Heart right ventricle (tissue), 16 donors: ENCODE data around the gene PCDH15. TPM values are rescaled to one million over a fixed set of nuclear protein-coding genes. Genes with fewer than 3 reads are reported as not detected.

Source experiments
- ATAC-seq, 8 donors: fragments of 200-7000 bp; cut with Tn5 transposase; one replicate each; pipeline ENCODE4 v1.9.1; 2020; ENCODE audit warnings: mild to moderate bottlenecking in 8 of 8, moderate library complexity in 8 of 8, moderate number of reproducible peaks in 1 of 8
- DNase-seq, 2 donors: peaks; one replicate each; pipeline ENCODE4 v3.0.0-alpha.2; 2020
- H3K27ac ChIP-seq, 10 donors: fragments of 200-600 bp; sonication (generic) in 2 of 10; one replicate each; pipeline versions ENCODE4 v1.5.0 to v1.8.0; 2020 to 2022; ENCODE audit warnings: mild to moderate bottlenecking in 3 of 10
- H3K27me3 ChIP-seq, 7 donors: fragments of 200-600 bp; one replicate each; pipeline ENCODE4 v1.8.0; 2021 to 2022; ENCODE audit warnings: mild to moderate bottlenecking in 2 of 7
- H3K36me3 ChIP-seq, 9 donors: fragments of 200-600 bp; sonication (generic) in 1 of 9; one replicate each; pipeline versions ENCODE4 v1.5.0 to v1.8.0; 2020 to 2022; ENCODE audit warnings: mild to moderate bottlenecking in 2 of 9
- H3K4me1 ChIP-seq, 9 donors: fragments of 200-600 bp; sonication (generic) in 1 of 9; one replicate each; pipeline versions ENCODE4 v1.5.0 to v1.8.0; 2020 to 2022; ENCODE audit warnings: mild to moderate bottlenecking in 4 of 9
- H3K4me3 ChIP-seq, 10 donors: fragments of 200-600 bp; sonication (generic) in 2 of 10; one replicate each; pipeline versions ENCODE4 v1.5.0 to v1.8.0; 2020 to 2022; ENCODE audit warnings: mild to moderate bottlenecking in 7 of 10, moderate library complexity in 2 of 10
- H3K9me3 ChIP-seq, 11 donors: fragments of 200-600 bp in 10 of 11; sonication (generic) in 2 of 11; one replicate each; pipeline versions ENCODE4 v1.5.0 to v1.8.0; 2013 to 2022; ENCODE audit warnings: mild to moderate bottlenecking in 2 of 11, control low read depth in 1 of 11, moderate library complexity in 1 of 11
- WGBS, 2 donors: extraction: QIAGEN DNeasy Blood & Tissue Kit; methylation state at CpG; one replicate each; pipeline ENCODE4 v1.1.7; 2013; ENCODE audit warnings: inconsistent platforms in 1 of 2; 5-methylcytosine and 5-hydroxymethylcytosine counted together
- intact Hi-C, 10 donors: fragments of 100-400 bp; cut with DNase I; formaldehyde crosslinking; loops; one replicate each; pipeline versions ENCODE4 v1.11.1 to v1.14.2; 2022
- polyA plus RNA-seq, 2 donors: library from polyadenylated mRNA; stranded (reverse); fragments of 200-250 nt; gene quantifications; one replicate each; pipeline ENCODE4 v1.2.3, GENCODE V29; 2013
- total RNA-seq, 10 donors: library from RNA; stranded (reverse); fragmentation: NEBNext Ultra II Directional in 3 of 10; extraction: Animal tissue kit (Norgen Biotek cat#: 25700) in 3 of 10; gene quantifications; one replicate each; pipeline versions ENCODE4 v1.2.1 to v1.2.4, GENCODE V29; 2021 to 2023
- TF ChIP-seq, protein P1 (sequence below), 9 donors: fragments of 200-600 bp; sonication (generic) in 2 of 9; IDR thresholded peaks; one replicate each; pipeline versions ENCODE4 v1.5.0 to v1.8.0; 2021 to 2022; ENCODE audit warnings: antibody characterized with exemption in 9 of 9, mild to moderate bottlenecking in 5 of 9, moderate library complexity in 1 of 9
- donor health status: Arrhythmogenic right ventricular cardiomyopathy.
- donor health status: ischemic (EF 13 %, LVEDD 7.1; RV severe dilation, severe dysfunction).
- donor health status: healthy with polysubstance abuse.
- donor health status: DM: no; HTN: yes; CAD: no.
- donor health status: DM: no; HTN: no; CAD: no.
- donor health status: ischemic (EF 25% LVEDD 6.9; RV normal size, moderate dysfunction).
- donor health status: ischemic (EF 25% LVEDD 5.7; RV mildly dilated, moderate dysfunction).
- donor health status: healthy.
- donor health status: DM: yes; HTN: yes; CAD: no.
- donor health status: Ischemic cardiomyopathy.
- donor health status: ischemic (EF 35%, LVEDD 5.7; RV mildly dilated, moderate dysfunction).
- donor health status: nonischemic (EF 11% LVEDD 7.7; RV severe dilation, severe dysfunction).
- donor health status: DM: yes; HTN: yes; CAD: no.
- donor health status: PGD.
- donor health status: ischemic (EF 29% LVEDD 5.4; RV normal size, mild dysfunction).
- donor health status: nonischemic (EF 23%, LVEDD 6.1; RV moderate dilation, normal function).

PCDH15 gene
- total and polyA plus RNA-seq, 12 donors, result 0.05 to 1.00 (median 0.34) TPM

DNA sequence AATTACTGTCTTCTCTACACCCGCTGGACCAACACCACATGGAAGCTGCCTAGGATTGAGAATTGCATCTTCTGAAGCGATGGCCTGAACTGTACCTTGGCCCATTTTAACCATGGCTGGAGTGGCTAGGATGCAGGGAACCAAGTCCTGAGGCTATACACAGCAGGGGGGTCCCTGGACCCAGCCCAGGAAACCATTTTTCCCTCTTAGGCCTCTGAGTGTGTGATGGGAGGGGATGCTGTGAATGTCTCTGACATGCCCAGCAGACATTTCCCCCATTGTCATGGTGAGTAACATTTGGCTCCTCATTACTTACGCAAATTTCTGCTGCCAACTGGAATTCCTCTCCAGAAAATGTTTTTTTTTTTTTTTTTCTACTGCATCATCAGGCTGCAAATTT, 822.7 kb downstream of the PCDH15 start:
- DNase-seq, result no peak
- TF ChIP-seq, protein P1, sequence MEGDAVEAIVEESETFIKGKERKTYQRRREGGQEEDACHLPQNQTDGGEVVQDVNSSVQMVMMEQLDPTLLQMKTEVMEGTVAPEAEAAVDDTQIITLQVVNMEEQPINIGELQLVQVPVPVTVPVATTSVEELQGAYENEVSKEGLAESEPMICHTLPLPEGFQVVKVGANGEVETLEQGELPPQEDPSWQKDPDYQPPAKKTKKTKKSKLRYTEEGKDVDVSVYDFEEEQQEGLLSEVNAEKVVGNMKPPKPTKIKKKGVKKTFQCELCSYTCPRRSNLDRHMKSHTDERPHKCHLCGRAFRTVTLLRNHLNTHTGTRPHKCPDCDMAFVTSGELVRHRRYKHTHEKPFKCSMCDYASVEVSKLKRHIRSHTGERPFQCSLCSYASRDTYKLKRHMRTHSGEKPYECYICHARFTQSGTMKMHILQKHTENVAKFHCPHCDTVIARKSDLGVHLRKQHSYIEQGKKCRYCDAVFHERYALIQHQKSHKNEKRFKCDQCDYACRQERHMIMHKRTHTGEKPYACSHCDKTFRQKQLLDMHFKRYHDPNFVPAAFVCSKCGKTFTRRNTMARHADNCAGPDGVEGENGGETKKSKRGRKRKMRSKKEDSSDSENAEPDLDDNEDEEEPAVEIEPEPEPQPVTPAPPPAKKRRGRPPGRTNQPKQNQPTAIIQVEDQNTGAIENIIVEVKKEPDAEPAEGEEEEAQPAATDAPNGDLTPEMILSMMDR (IDR thresholded peaks at IDR 0.05), result no peak
- intact Hi-C loops, result no loop called here

DNA sequence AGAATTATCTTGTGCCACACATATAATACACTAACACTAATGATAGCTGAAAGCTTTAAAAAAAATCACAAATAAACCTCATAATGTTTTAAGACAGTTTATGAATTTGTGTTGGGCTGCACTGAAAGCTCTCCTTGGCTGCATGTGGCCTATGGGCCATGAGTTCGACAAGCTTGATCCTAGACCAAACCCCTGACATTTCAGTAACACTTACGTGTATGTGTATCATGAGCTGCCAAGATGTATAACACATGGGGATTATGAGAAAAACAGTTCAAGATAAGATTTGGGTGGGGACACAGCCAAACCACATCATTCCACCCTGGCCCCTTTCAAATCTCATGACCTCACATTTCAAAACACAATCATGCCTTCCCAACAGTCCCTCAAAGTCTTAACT, 823.8 kb downstream of the PCDH15 start:
- TF ChIP-seq, protein P1 (IDR thresholded peaks at IDR 0.05), result no peak
- no peaks in the 10 kb centered on the region for H3K36me3 ChIP-seq
- no peak for DNase-seq
- H3K9me3 ChIP-seq, result peaks cover 0 to 20% (median 0%) of the 10 kb centered on the region in 11 donors
- no peak overlapping the region for H3K4me3 ChIP-seq
- WGBS, 2 donors, result 73 to 81% methylated on average over 2 of the region's 2 CpGs
- no peaks in the 10 kb centered on the region for H3K4me1 ChIP-seq
- no peaks in the 10 kb centered on the region for H3K27me3 ChIP-seq
- ATAC-seq, result no peak
- intact Hi-C loops, result no loop called here
- H3K27ac ChIP-seq, result no peak overlapping the region

More for the DNA sequence above, 822.7 kb downstream of the PCDH15 start:
- no peak for ATAC-seq
- Histone ChIP-seq H3K4me1 (no peaks in the 10 kb centered on the region), H3K4me3 (no peak overlapping the region), H3K9me3 (peaks cover 0 to 16% (median 0%) of the 10 kb centered on the region in 11 donors), H3K27ac (no peak overlapping the region), H3K27me3 (no peaks in the 10 kb centered on the region), H3K36me3 (no peaks in the 10 kb centered on the region)
- WGBS, 2 donors, result 69 to 85% methylated on average over 3 of the region's 3 CpGs

DNA sequence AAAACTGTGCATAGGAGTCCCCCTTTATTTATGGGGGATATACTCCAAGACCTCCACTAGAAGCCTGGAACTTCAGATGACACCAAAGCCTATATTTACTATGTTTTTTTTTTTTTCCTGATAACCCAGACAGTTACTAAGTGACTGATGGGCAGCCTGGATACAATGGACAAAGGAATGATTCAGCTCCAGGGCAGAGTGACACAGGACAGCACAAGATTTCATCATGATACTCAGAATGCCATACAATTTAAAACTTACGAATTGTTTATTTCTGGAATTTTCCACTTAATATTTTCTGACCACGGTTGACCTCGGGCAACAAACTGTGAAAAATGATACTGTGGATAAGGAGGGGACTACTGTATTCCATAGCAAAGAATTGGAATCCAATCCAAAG, 843.6 kb downstream of the PCDH15 start:
- no peaks in the 10 kb centered on the region for H3K27me3 ChIP-seq
- intact Hi-C loops, result no loop called here
- DNase-seq, result no peak
- ATAC-seq, result no peak
- TF ChIP-seq, protein P1 (IDR thresholded peaks at IDR 0.05), result no peak
- H3K4me3 ChIP-seq, result no peak overlapping the region
- no peaks in the 10 kb centered on the region for H3K4me1 ChIP-seq
- no peaks in the 10 kb centered on the region for H3K36me3 ChIP-seq
- peaks cover 0 to 7% (median 0%) of the 10 kb centered on the region in 11 donors for H3K9me3 ChIP-seq
- no peak overlapping the region for H3K27ac ChIP-seq
- WGBS, 2 donors, result 77 to 85% methylated on average over 3 of the region's 3 CpGs

DNA sequence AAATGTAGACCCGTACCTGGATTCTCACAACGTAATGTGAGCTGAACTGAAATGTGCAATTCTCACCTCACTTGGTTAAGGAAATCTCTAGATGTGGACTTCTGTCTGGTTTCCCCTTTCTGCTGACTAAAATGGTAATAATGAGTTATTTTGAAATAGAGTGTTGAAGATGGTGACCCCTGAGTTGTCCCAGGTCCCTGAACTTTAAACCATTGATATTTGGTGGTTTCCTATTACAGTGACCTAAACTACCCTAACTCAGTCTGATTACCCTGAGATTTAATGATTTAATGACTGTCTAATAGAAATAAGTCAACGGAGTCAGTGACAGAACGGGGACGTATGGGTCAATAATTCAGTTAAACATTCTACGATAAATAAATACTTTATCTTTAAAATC, 845.9 kb downstream of the PCDH15 start:
- ATAC-seq, result no peak
- no peak overlapping the region for H3K4me3 ChIP-seq
- H3K9me3 ChIP-seq, result peaks cover 0 to 16% (median 0%) of the 10 kb centered on the region in 11 donors
- H3K27ac ChIP-seq, result no peak overlapping the region
- H3K4me1 ChIP-seq, result no peaks in the 10 kb centered on the region
- WGBS, 2 donors, result 91 to 92% methylated on average over 6 of the region's 6 CpGs
- no peaks in the 10 kb centered on the region for H3K27me3 ChIP-seq
- intact Hi-C loops, result no loop called here
- DNase-seq, result no peak
- TF ChIP-seq, protein P1 (IDR thresholded peaks at IDR 0.05), result no peak
- no peaks in the 10 kb centered on the region for H3K36me3 ChIP-seq
